WTC11 (cell line): ENCODE results near the gene PANX2. TPM values are rescaled to one million over a fixed set of nuclear protein-coding genes. Genes with fewer than 3 reads are reported as not detected.
"Not testable (repeated sequence)": the region's sequence is repeated elsewhere in the genome, so short reads cannot be mapped to it uniquely, and the experiment has no call there.

Experiments used
- ATAC-seq: fragments of 200-7000 bp; cut with Tn5 transposase; 2 replicates; pipeline ENCODE4 v1.10.0; 2021; ENCODE audit warnings: mild to moderate bottlenecking, moderate library complexity
- CTCF ChIA-PET: fragments of 300-600 bp; sonication (Branson Sonifier 250); formaldehyde crosslinking; loops from one replicate; lab custom pipeline; 2021; ENCODE audit warnings: antibody characterized with exemption; lab: Charles Lee
- POLR2A ChIA-PET: fragments of 350-600 bp; sonication (Branson Sonifier 250); formaldehyde crosslinking; loops from one replicate; lab custom pipeline; 2021; ENCODE audit warnings: antibody characterized with exemption; lab: Charles Lee
- DNase-seq: peaks from one replicate; pipeline ENCODE4 v3.0.0; 2021; ENCODE audit warnings: low spot score
- H3K27ac Mint-ChIP-seq: 2 replicates; pipeline ENCODE4 v1.8.0; 2021; ENCODE audit warnings: mixed read lengths
- H3K27me3 Mint-ChIP-seq: 2 replicates; pipeline ENCODE4 v1.8.0; 2021; ENCODE audit warnings: low read depth, mild to moderate bottlenecking, moderate library complexity, mixed read lengths
- H3K36me3 Mint-ChIP-seq: 2 replicates; pipeline ENCODE4 v1.8.0; 2021; ENCODE audit warnings: mixed read lengths
- H3K4me1 Mint-ChIP-seq: 2 replicates; pipeline ENCODE4 v1.8.0; 2022; ENCODE audit warnings: mixed read lengths
- H3K4me3 Mint-ChIP-seq: 2 replicates; pipeline ENCODE4 v1.8.0; 2021; ENCODE audit warnings: mild to moderate bottlenecking, moderate library complexity, mixed read lengths
- H3K9me3 Mint-ChIP-seq: 2 replicates; pipeline ENCODE4 v1.8.0; 2021; ENCODE audit warnings: mixed read lengths
- ARID4B ChIP-seq: sonication (generic); formaldehyde crosslinking; IDR thresholded peaks from 2 replicates; pipeline ENCODE4 v1.8.0; 2023; ENCODE audit warnings: missing genetic modification reagents, mild to moderate bottlenecking, borderline replicate concordance
- GABPB1 ChIP-seq: sonication (generic); formaldehyde crosslinking; IDR thresholded peaks from 2 replicates; pipeline ENCODE4 v1.8.1; 2023; ENCODE audit warnings: mild to moderate bottlenecking, missing genetic modification reagents
- MYBL2 ChIP-seq: sonication (generic); formaldehyde crosslinking; IDR thresholded peaks from 2 replicates; pipeline ENCODE4 v1.8.1; 2023; ENCODE audit warnings: mild to moderate bottlenecking, moderate library complexity, missing genetic modification reagents
- RELA ChIP-seq: sonication (generic); formaldehyde crosslinking; IDR thresholded peaks from 2 replicates; pipeline ENCODE4 v1.8.1; 2022; ENCODE audit warnings: missing genetic modification reagents, mild to moderate bottlenecking, borderline replicate concordance
- SMAD3 ChIP-seq: sonication (generic); formaldehyde crosslinking; IDR thresholded peaks from 2 replicates; pipeline ENCODE4 v1.8.0; 2022; ENCODE audit warnings: missing genetic modification reagents, mild to moderate bottlenecking, borderline replicate concordance
- ZMAT4 ChIP-seq: fragments of 250-450 bp; sonication (Bioruptor Pico); IDR thresholded peaks from 2 replicates; pipeline ENCODE4 v1.9.0; 2021; ENCODE audit warnings: mild to moderate bottlenecking
- ZNF121 ChIP-seq: sonication (generic); formaldehyde crosslinking; IDR thresholded peaks from 2 replicates; pipeline ENCODE4 v1.8.0; 2023; ENCODE audit warnings: missing genetic modification reagents
- ZNF138 ChIP-seq: sonication (generic); formaldehyde crosslinking; conservative IDR thresholded peaks from 2 replicates; pipeline ENCODE4 v1.8.1; 2022; ENCODE audit warnings: mild to moderate bottlenecking, moderate library complexity, missing genetic modification reagents
- ZNF263 ChIP-seq: sonication (generic); formaldehyde crosslinking; IDR thresholded peaks from 2 replicates; pipeline ENCODE4 v1.8.1; 2022; ENCODE audit warnings: low read depth, mild to moderate bottlenecking, moderate library complexity, missing genetic modification reagents
- total RNA-seq: library from RNA; stranded (reverse); gene quantifications from 3 replicates; pipeline ENCODE4 v1.2.3, GENCODE V29; 2021
- TF ChIP-seq, protein P1 (sequence below): sonication (generic); formaldehyde crosslinking; conservative IDR thresholded peaks from 2 replicates; pipeline ENCODE4 v1.8.1; 2022; ENCODE audit warnings: mild to moderate bottlenecking, missing genetic modification reagents
- TF ChIP-seq, protein P2 (sequence below): fragments of 200-600 bp; IDR thresholded peaks from 2 replicates; pipeline ENCODE4 v1.8.0; 2022; ENCODE audit warnings: antibody characterized with exemption

PANX2 gene
- total RNA-seq, 1 experiment from 2014 or later: 10.2 TPM

DNA sequence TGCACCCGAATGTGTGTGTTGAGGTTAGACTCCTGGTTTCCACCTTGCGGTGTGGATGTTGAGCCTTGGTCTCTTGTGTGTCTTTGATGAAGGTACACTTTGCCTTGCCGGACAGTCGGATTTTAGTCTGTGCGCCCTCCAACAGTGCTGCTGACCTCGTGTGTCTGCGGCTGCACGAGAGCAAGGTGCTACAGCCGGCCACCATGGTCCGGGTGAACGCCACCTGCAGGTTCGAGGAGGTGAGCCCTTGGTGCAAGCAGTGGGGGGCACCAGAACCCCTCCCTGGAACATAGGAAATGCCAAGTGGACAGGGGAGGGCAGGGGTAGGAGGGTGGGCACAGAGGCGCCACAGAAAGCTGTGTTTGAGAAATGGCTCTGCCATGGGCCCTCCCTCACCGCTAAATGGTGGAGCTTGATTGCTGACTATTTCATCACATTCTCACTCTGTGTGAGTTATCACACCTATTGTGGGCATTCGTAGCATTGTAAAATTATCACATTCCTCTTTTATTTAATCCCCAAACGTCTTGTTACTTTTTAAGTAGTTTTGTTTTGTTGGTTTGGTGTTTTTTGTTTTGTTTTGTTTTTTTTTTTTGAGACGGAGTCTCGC is 26.4 kb upstream of the PANX2 start:
- TF ChIP-seq GABPB1 (CRISPR knock-in tag) (peak; percentile 69), ZNF138 (no peak)
- Mint-ChIP-seq H3K36me3 (no peaks in the 10 kb centered on the region), H3K27me3 (no peaks in the 10 kb centered on the region), H3K4me1 (peaks cover 2% of the 10 kb centered on the region; the same call in 1 of the 2 replicates), H3K9me3 (no peaks in the 10 kb centered on the region), H3K27ac (no peak overlapping the region), H3K4me3 (no peak overlapping the region)
- no peak for ATAC-seq
- no peak for DNase-seq
- ChIA-PET POLR2A (no interaction called here), CTCF (interaction anchor here (0.6 to 1.2 kb wide), 4 partner anchors 93 to 482 kb away, joined by 3 read pairs; no protein-coding TSS in a partner anchor)

DNA sequence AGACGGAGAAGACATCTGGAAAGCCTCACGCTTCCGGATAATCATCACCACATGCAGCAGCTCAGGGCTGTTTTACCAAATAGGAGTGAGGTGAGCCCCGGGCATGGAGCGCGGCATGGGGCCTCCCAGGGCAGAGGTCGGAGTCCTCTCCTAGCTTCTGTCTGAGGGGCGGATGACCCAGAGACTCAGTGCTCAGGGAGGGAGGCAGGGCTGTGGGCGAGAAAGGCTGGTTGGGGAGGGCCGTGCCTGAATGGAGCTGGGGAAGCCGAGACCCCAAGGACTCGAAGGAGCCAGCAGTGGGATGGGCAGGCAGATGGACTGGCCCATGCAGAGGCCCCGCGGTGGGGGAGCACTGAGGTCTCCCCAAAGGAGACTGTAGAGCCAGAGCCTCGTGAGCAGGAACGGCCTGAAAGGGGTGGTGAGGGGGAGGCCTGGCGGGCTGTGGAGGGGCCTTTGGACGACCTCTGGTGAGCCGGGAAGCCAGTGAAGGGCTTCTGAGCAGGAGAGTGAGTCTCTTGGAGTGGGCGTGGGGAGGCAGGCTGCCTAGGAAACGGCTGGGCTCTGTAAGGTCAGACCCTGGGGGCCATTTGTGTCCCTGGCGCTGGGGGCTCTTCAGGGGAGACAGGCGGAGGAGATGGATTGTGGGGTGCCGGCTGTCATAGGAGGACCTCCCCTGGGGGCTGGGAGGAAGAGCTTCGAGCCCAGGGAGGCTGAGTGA is 24.7 kb upstream of the PANX2 start:
- H3K36me3 Mint-ChIP-seq: no peaks in the 10 kb centered on the region
- ChIA-PET POLR2A (no interaction called here), CTCF (interaction anchor here (0.6 to 1.2 kb wide), 2 partner anchors 116 to 402 kb away, joined by 3 to 4 read pairs; no protein-coding TSS in a partner anchor)
- DNase-seq (no peak), ATAC-seq (no peak)
- TF ChIP-seq GABPB1 (CRISPR knock-in tag): peak; percentile 58; the same call in 1 of the 2 replicates
- no peak for TF ChIP-seq ZNF263 (CRISPR knock-in tag)
- no peak overlapping the region for H3K4me3 Mint-ChIP-seq
- H3K9me3 Mint-ChIP-seq: no peaks in the 10 kb centered on the region
- H3K27ac Mint-ChIP-seq: no peak overlapping the region
- H3K4me1 Mint-ChIP-seq: peaks cover 2% of the 10 kb centered on the region; the same call in 1 of the 2 replicates
- no peaks in the 10 kb centered on the region for H3K27me3 Mint-ChIP-seq

GRCh38 chr22:50146439-50147238 is 23.9 kb upstream of the PANX2 start:
- Mint-ChIP-seq H3K27ac (no peak overlapping the region), H3K27me3 (no peaks in the 10 kb centered on the region), H3K4me1 (peaks cover 2% of the 10 kb centered on the region; the same call in 1 of the 2 replicates), H3K4me3 (peak overlapping the region; percentile 18), H3K36me3 (no peaks in the 10 kb centered on the region), H3K9me3 (no peaks in the 10 kb centered on the region)
- TF ChIP-seq RELA (CRISPR knock-in tag): no peak
- TF ChIP-seq SMAD3 (CRISPR knock-in tag): no peak
- TF ChIP-seq, protein P1, sequence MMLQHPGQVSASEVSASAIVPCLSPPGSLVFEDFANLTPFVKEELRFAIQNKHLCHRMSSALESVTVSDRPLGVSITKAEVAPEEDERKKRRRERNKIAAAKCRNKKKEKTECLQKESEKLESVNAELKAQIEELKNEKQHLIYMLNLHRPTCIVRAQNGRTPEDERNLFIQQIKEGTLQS (CRISPR knock-in tag): no peak
- TF ChIP-seq MYBL2 (CRISPR knock-in tag): no peak
- TF ChIP-seq, protein P2, sequence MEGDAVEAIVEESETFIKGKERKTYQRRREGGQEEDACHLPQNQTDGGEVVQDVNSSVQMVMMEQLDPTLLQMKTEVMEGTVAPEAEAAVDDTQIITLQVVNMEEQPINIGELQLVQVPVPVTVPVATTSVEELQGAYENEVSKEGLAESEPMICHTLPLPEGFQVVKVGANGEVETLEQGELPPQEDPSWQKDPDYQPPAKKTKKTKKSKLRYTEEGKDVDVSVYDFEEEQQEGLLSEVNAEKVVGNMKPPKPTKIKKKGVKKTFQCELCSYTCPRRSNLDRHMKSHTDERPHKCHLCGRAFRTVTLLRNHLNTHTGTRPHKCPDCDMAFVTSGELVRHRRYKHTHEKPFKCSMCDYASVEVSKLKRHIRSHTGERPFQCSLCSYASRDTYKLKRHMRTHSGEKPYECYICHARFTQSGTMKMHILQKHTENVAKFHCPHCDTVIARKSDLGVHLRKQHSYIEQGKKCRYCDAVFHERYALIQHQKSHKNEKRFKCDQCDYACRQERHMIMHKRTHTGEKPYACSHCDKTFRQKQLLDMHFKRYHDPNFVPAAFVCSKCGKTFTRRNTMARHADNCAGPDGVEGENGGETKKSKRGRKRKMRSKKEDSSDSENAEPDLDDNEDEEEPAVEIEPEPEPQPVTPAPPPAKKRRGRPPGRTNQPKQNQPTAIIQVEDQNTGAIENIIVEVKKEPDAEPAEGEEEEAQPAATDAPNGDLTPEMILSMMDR: no peak
- no peak for TF ChIP-seq ZMAT4 (CRISPR knock-in tag)
- no peak for TF ChIP-seq ZNF121 (CRISPR knock-in tag)
- TF ChIP-seq ARID4B (CRISPR knock-in tag): no peak
- ChIA-PET POLR2A (no interaction called here), CTCF (interaction anchor here (0.6 to 2.7 kb wide), 3 partner anchors 44 to 401 kb away, joined by 3 to 14 read pairs (median 4); no protein-coding TSS in a partner anchor)
- DNase-seq (no peak), ATAC-seq (no peak)

- H3K36me3 Mint-ChIP-seq, POLR2A ChIA-PET, H3K9me3 Mint-ChIP-seq, DNase-seq, H3K27ac Mint-ChIP-seq, H3K4me1 Mint-ChIP-seq, ATAC-seq, H3K27me3 Mint-ChIP-seq, H3K4me3 Mint-ChIP-seq: not testable (repeated sequence)
- CTCF ChIA-PET: interaction anchor here (0.7 to 2.7 kb wide), 6 partner anchors 11 to 553 kb away, joined by 3 to 14 read pairs (median 8); no protein-coding TSS in a partner anchor
Observed at GRCh38 chr22:50147258-50148165, 23.0 kb upstream of the PANX2 start.
